SK-N-SH treated with all-trans-retinoic acid at 6 μM for 48 hours (cell line): ENCODE measurements around the gene MPPED2.
"Not testable (repeated sequence)": the region's sequence is repeated elsewhere in the genome, so short reads cannot be mapped to it uniquely, and the experiment has no call there.

Experiments
- ATAC-seq: fragments of 200-7000 bp; cut with Tn5 transposase; 3 replicates; pipeline ENCODE4 v1.9.1; 2020; ENCODE audit warnings: mild to moderate bottlenecking, moderate library complexity
- ARNTL ChIP-seq: fragments of 450-650 bp; formaldehyde crosslinking; IDR thresholded peaks from 2 replicates; pipeline ENCODE4 v1.5.0; 2020; ENCODE audit warnings: low read depth, mild to moderate bottlenecking, moderate library complexity, borderline replicate concordance
- BACH2 ChIP-seq: fragments of 250-450 bp; sonication (Bioruptor Pico); IDR thresholded peaks from 2 replicates; pipeline ENCODE4 v1.9.0; 2021; ENCODE audit warnings: mild to moderate bottlenecking, borderline replicate concordance
- CREB5 ChIP-seq: fragments of 250-450 bp; sonication (Bioruptor Pico); IDR thresholded peaks from 2 replicates; pipeline ENCODE4 v1.5.1; 2020; ENCODE audit warnings: low read depth, mild to moderate bottlenecking, moderate library complexity
- CSDC2 ChIP-seq: fragments of 250-450 bp; sonication (Bioruptor Pico); IDR thresholded peaks from 2 replicates; pipeline ENCODE4 v1.5.0; 2020; ENCODE audit warnings: mild to moderate bottlenecking, moderate library complexity
- CSRNP3 ChIP-seq: fragments of 250-450 bp; sonication (Bioruptor Pico); IDR thresholded peaks from 2 replicates; pipeline ENCODE4 v1.5.1; 2021; ENCODE audit warnings: mild to moderate bottlenecking, moderate library complexity
- ESRRG ChIP-seq: fragments of 250-450 bp; sonication (Bioruptor Pico); IDR thresholded peaks from 2 replicates; pipeline ENCODE4 v1.6.1; 2021; ENCODE audit warnings: mild to moderate bottlenecking
- GLIS3 ChIP-seq: fragments of 250-450 bp; sonication (Bioruptor Pico); IDR thresholded peaks from 2 replicates; pipeline ENCODE4 v1.5.0; 2020; ENCODE audit warnings: mild to moderate bottlenecking, moderate library complexity
- ISL1 ChIP-seq: fragments of 250-450 bp; sonication (Bioruptor Pico); IDR thresholded peaks from 2 replicates; pipeline ENCODE4 v2.1.2; 2022; ENCODE audit warnings: mild to moderate bottlenecking, moderate library complexity
- PATZ1 ChIP-seq: fragments of 250-450 bp; sonication (Bioruptor Pico); IDR thresholded peaks from 2 replicates; pipeline ENCODE4 v1.8.0; 2020; ENCODE audit warnings: mild to moderate bottlenecking, moderate library complexity, borderline replicate concordance
- POU6F1 ChIP-seq: fragments of 250-450 bp; sonication (Bioruptor Pico); IDR thresholded peaks from 2 replicates; pipeline ENCODE4 v1.8.0; 2021; ENCODE audit warnings: low read depth, mild to moderate bottlenecking, moderate library complexity, borderline replicate concordance
- PPARA ChIP-seq: fragments of 250-450 bp; sonication (Bioruptor Pico); IDR thresholded peaks from 2 replicates; pipeline ENCODE4 v1.5.0; 2020; ENCODE audit warnings: mild to moderate bottlenecking, borderline replicate concordance
- SNAI2 ChIP-seq: fragments of 250-450 bp; sonication (Bioruptor Pico); IDR thresholded peaks from 2 replicates; pipeline ENCODE4 v1.5.0; 2020; ENCODE audit warnings: mild to moderate bottlenecking, moderate library complexity
- TCF4 ChIP-seq: fragments of 250-450 bp; sonication (Bioruptor Pico); IDR thresholded peaks from 2 replicates; pipeline ENCODE4 v1.8.0; 2021; ENCODE audit warnings: mild to moderate bottlenecking, moderate library complexity, borderline replicate concordance
- TOX ChIP-seq: fragments of 250-450 bp; sonication (Bioruptor Pico); IDR thresholded peaks from 2 replicates; pipeline ENCODE4 v1.8.0; 2021; ENCODE audit warnings: mild to moderate bottlenecking, moderate library complexity, borderline replicate concordance
- TSHZ2 ChIP-seq: fragments of 250-450 bp; sonication (Bioruptor Pico); IDR thresholded peaks from 2 replicates; pipeline ENCODE4 v1.5.0; 2020; ENCODE audit warnings: mild to moderate bottlenecking, moderate library complexity
- ZC3H10 ChIP-seq: fragments of 250-450 bp; sonication (Bioruptor Pico); IDR thresholded peaks from 2 replicates; pipeline ENCODE4 v1.5.1; 2021; ENCODE audit warnings: mild to moderate bottlenecking, moderate library complexity
- ZFP3 ChIP-seq: fragments of 250-450 bp; sonication (Bioruptor Pico); IDR thresholded peaks from 2 replicates; pipeline ENCODE4 v1.5.0; 2020; ENCODE audit warnings: mild to moderate bottlenecking, moderate library complexity
- ZFP30 ChIP-seq: fragments of 450-650 bp; formaldehyde crosslinking; IDR thresholded peaks from 2 replicates; pipeline ENCODE4 v1.5.0; 2022; ENCODE audit warnings: mild to moderate bottlenecking, moderate library complexity
- ZNF565 ChIP-seq: fragments of 450-650 bp; formaldehyde crosslinking; conservative IDR thresholded peaks from 2 replicates; pipeline ENCODE4 v1.5.0; 2020; ENCODE audit warnings: low read depth, mild to moderate bottlenecking, moderate library complexity
- ZNF70 ChIP-seq: fragments of 450-650 bp; formaldehyde crosslinking; IDR thresholded peaks from 2 replicates; pipeline ENCODE4 v1.5.0; 2020; ENCODE audit warnings: mild to moderate bottlenecking, moderate library complexity
- ZNF8 ChIP-seq: fragments of 450-650 bp; formaldehyde crosslinking; IDR thresholded peaks from 2 replicates; pipeline ENCODE4 v1.5.0; 2020; ENCODE audit warnings: mild to moderate bottlenecking, moderate library complexity

MPPED2 gene

GRCh38 chr11:30560206-30561106 lies 25.7 kb downstream of the MPPED2 start:
- no peak for ATAC-seq
- TF ChIP-seq POU6F1 (CRISPR knock-in tag) (no peak), TSHZ2 (no peak), ZFP30 (CRISPR knock-in tag) (no peak), BACH2 (CRISPR knock-in tag) (no peak), TOX (no peak), TCF4 (CRISPR knock-in tag) (no peak), PATZ1 (CRISPR knock-in tag) (no peak), ARNTL (no peak), GLIS3 (CRISPR knock-in tag) (no peak), ZC3H10 (CRISPR knock-in tag) (no peak), CREB5 (CRISPR knock-in tag) (no peak), ZFP3 (CRISPR knock-in tag) (no peak), ISL1 (CRISPR knock-in tag) (no peak), SNAI2 (no peak)

- TF ChIP-seq SNAI2 (no peak), BACH2 (CRISPR knock-in tag) (no peak), ISL1 (CRISPR knock-in tag) (no peak), ESRRG (CRISPR knock-in tag) (no peak), ZC3H10 (CRISPR knock-in tag) (no peak)
- ATAC-seq, result no peak
Observed at GRCh38 chr11:30559004-30559403, 27.1 kb downstream of the MPPED2 start.

GRCh38 chr11:30554587-30554986 lies 31.6 kb downstream of the MPPED2 start:
- ATAC-seq, result not testable (repeated sequence)

- TF ChIP-seq ZC3H10 (CRISPR knock-in tag) (no peak), BACH2 (CRISPR knock-in tag) (no peak), ZNF8 (CRISPR knock-in tag) (no peak), TOX (no peak), ZNF565 (no peak), ISL1 (CRISPR knock-in tag) (no peak), PPARA (CRISPR knock-in tag) (no peak), ESRRG (CRISPR knock-in tag) (no peak), CSRNP3 (no peak), SNAI2 (no peak), GLIS3 (CRISPR knock-in tag) (no peak), PATZ1 (CRISPR knock-in tag) (no peak), ZNF70 (no peak), TCF4 (CRISPR knock-in tag) (no peak), ZFP3 (CRISPR knock-in tag) (no peak), CSDC2 (CRISPR knock-in tag) (no peak)
- ATAC-seq, result no peak
Observed at GRCh38 chr11:30553521-30554110, 32.5 kb downstream of the MPPED2 start.
